ENCODE measurements around the gene OR10AD1. TPM values are rescaled to one million over a fixed set of nuclear protein-coding genes. Genes with fewer than 3 reads are reported as not detected.

The OR10AD1 gene
- total and polyA plus RNA-seq, 10 of the 15 experiments (the other 5 are each of a cell fraction or from before 2014, with no cell fraction given) = 0.04 to 0.12 TPM; not detected in 8

GRCh38 chr12:48220701-48221100, 17.6 kb upstream of the OR10AD1 start (continued):
- TF ChIP-seq NR2C1 (IDR thresholded peaks at IDR 0.05) (no peak), SMAD5 (IDR thresholded peaks at IDR 0.05; ENCODE audit: low read depth) (no peak), GATAD2B (conservative IDR thresholded peaks at IDR 0.05; ENCODE audit: low read depth) (no peak), MTA3 (IDR thresholded peaks at IDR 0.05; ENCODE audit: borderline replicate concordance, low read length) (no peak), EGR1 (IDR thresholded peaks at IDR 0.05; ENCODE audit: borderline replicate concordance in 1 of 2, low read depth in 2 of 2, low read length in 2 of 2) (no peak)

DNA sequence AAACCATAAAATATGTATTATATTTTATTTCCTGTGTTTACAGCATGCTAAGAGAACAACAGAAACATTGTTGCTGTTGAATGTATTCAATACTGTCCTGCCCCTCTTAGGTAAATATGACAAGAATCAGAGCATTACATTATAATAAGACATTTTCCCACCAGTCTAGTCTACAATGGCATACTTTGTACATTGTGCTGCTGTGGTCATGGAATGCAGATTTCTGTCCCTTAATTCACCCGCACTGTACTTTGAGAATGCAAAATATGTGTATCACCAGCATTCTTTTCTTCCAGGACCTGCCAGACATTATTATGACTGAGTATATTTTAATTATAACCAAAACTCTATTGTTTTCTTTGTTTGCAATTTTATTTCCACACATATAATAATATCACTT, 16.5 kb upstream of the OR10AD1 start:
- WGBS (ENCODE audit: insufficient coverage, insufficient replicate concordance, low lambda C conversion rate, missing lambda C conversion rate) = 95% methylated on average over 1 of the region's 1 CpG
- TF ChIP-seq, protein P1, sequence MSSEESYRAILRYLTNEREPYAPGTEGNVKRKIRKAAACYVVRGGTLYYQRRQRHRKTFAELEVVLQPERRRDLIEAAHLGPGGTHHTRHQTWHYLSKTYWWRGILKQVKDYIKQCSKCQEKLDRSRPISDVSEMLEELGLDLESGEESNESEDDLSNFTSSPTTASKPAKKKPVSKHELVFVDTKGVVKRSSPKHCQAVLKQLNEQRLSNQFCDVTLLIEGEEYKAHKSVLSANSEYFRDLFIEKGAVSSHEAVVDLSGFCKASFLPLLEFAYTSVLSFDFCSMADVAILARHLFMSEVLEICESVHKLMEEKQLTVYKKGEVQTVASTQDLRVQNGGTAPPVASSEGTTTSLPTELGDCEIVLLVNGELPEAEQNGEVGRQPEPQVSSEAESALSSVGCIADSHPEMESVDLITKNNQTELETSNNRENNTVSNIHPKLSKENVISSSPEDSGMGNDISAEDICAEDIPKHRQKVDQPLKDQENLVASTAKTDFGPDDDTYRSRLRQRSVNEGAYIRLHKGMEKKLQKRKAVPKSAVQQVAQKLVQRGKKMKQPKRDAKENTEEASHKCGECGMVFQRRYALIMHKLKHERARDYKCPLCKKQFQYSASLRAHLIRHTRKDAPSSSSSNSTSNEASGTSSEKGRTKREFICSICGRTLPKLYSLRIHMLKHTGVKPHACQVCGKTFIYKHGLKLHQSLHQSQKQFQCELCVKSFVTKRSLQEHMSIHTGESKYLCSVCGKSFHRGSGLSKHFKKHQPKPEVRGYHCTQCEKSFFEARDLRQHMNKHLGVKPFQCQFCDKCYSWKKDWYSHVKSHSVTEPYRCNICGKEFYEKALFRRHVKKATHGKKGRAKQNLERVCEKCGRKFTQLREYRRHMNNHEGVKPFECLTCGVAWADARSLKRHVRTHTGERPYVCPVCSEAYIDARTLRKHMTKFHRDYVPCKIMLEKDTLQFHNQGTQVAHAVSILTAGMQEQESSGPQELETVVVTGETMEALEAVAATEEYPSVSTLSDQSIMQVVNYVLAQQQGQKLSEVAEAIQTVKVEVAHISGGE (CRISPR knock-in tag; IDR thresholded peaks at IDR 0.05) = no peak
- no peak for TF ChIP-seq EP300 (IDR thresholded peaks at IDR 0.05; ENCODE audit: borderline replicate concordance in 1 of 2, control insufficient read depth in 1 of 2, low read depth in 2 of 2, low read length in 2 of 2)
- SMC1A ChIA-PET (ENCODE audit: uncharacterized antibody, unreplicated experiment) = interaction anchor here (1.0 kb wide), 1 partner anchor 15 kb away, joined by 3 read pairs; no protein-coding TSS in a partner anchor
- no peaks in the 10 kb centered on the region for H4K20me1 ChIP-seq (ENCODE audit: control insufficient read depth, insufficient read depth)
- H2AFZ ChIP-seq (ENCODE audit: control insufficient read depth, low read depth, low read length) = no peak overlapping the region
- no peak for DNase-seq (ENCODE audit: low read depth, low spot score)
- H3K9me3 ChIP-seq (replicated peaks; ENCODE audit: control insufficient read depth, insufficient read depth, low read length) = no peaks in the 10 kb centered on the region
- CTCF ChIA-PET = no interaction called here
- H3K4me2 ChIP-seq (ENCODE audit: control insufficient read depth, insufficient read depth) = no peak overlapping the region
- RAD21 ChIA-PET (ENCODE audit: unreplicated experiment) = no interaction called here
- BruUV-seq (replicated peaks) = no TSS peak
- H3K36me3 ChIP-seq (ENCODE audit: control insufficient read depth in 2 of 2, insufficient read depth in 2 of 2, low read length in 1 of 2) = no peaks in the 10 kb centered on the region
- no peak for ATAC-seq
- no peak overlapping the region for H3K9ac ChIP-seq (ENCODE audit: control insufficient read depth, insufficient read depth, low read length)
- H3K79me2 ChIP-seq (ENCODE audit: control insufficient read depth, insufficient read depth, low read length) = no peaks in the 10 kb centered on the region
- no peak overlapping the region for H3K27ac ChIP-seq (ENCODE audit: control insufficient read depth, insufficient read depth)
- no peak overlapping the region for H3K4me3 ChIP-seq
- H3K4me1 ChIP-seq (ENCODE audit: control insufficient read depth, insufficient read depth, low read length) = no peaks in the 10 kb centered on the region
- FAIRE-seq = no peak
- H3K27me3 ChIP-seq (replicated peaks in 1 of 2; ENCODE audit: control insufficient read depth in 2 of 2, insufficient read depth in 2 of 2, low read length in 1 of 2) = peaks cover 0 to 5% of the 10 kb centered on the region in 2 experiments; a peak in 1 of 4 replicates
- in situ Hi-C loops (cut with MboI) = no loop called here
- POLR2A ChIA-PET = no interaction called here
- intact Hi-C loops (cut with micrococcal nuclease; ENCODE audit: unreplicated experiment) = no loop called here
